Measurements from ENCODE around the gene UQCRC1.
A peak's percentile ranks its signal among the peaks of the same experiment; 100 is the strongest.

UQCRC1 gene

GRCh38 chr3:48609088-48610005 is at the start of gene UQCRC1:
Gene UQCRC1, minus strand, starts transcription at chr3:48609646. Its CDS starts 26 bp downstream, at chr3:48609620.
- intact Hi-C loops (cut with DNase I; ENCODE audit: low total_unique reads): no loop called here
- Histone ChIP-seq H3K4me3 (peak within 1 kb of the TSS; percentile 81 to 84), H3K36me3 (peaks cover 16 to 21% (median 17%) of the 10 kb centered on the region in 3 donors), H3K27ac (peak within 1 kb of the TSS; percentile 87 to 88), H3K27me3 (no peaks in the 10 kb centered on the region), H3K9me3 (no peaks in the 10 kb centered on the region), H3K4me1 (peaks cover 0 to 27% (median 15%) of the 10 kb centered on the region in 4 donors)
- TF ChIP-seq CTCF (IDR thresholded peaks at IDR 0.05): peak; percentile 80 to 96
- peak; percentile 89 to 94 for DNase-seq

GRCh38 chr3:48656841-48657281 is 47.4 kb upstream of the UQCRC1 start:
- peaks cover 0 to under 1% of the 10 kb centered on the region in 2 donors for H3K27me3 ChIP-seq
- intact Hi-C loops (cut with DNase I; ENCODE audit: low total_unique reads): no loop called here
- H3K36me3 ChIP-seq: no peaks in the 10 kb centered on the region
- H3K4me3 ChIP-seq: peak overlapping the region; percentile 55 to 79
- H3K9me3 ChIP-seq: no peaks in the 10 kb centered on the region
- H3K4me1 ChIP-seq: peaks cover 0 to 27% (median 21%) of the 10 kb centered on the region in 4 donors
- DNase-seq: no peak
- peak overlapping the region; percentile 79 to 86 for H3K27ac ChIP-seq
- no peak for TF ChIP-seq CTCF (IDR thresholded peaks at IDR 0.05)

GRCh38 chr3:48656061-48656840 is 46.8 kb upstream of the UQCRC1 start:
- TF ChIP-seq CTCF (IDR thresholded peaks at IDR 0.05): peak; percentile 76 to 78
- peak; percentile 68 to 92 for DNase-seq
- Histone ChIP-seq H3K27me3 (no peaks in the 10 kb centered on the region), H3K9me3 (no peaks in the 10 kb centered on the region), H3K4me1 (peaks cover 0 to 21% (median 16%) of the 10 kb centered on the region in 4 donors), H3K4me3 (peak overlapping the region; percentile 55 to 79), H3K27ac (peak overlapping the region; percentile 79 to 86), H3K36me3 (no peaks in the 10 kb centered on the region)
- intact Hi-C loops (cut with DNase I; ENCODE audit: low total_unique reads): no loop called here

DNA sequence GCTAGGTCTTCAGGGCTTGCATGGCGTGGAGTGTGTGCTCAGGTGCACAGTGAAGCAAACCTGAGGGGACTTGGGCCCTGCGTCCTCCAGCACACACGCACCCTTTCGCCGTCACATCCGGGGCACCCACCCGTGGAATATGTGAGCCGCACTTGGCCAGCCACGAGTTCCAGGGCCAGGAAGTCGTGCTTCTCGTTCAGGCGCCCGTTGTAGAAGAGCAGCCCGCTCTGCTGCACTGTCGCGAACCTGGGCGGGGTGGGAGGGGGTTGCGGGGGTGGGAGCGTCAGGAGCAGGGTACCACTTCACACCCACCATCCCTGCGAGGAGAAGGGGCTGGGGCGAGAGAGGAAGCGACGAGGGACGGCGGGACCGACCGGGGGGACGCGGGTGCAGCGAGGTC is 46.2 kb upstream of the UQCRC1 start:
- TF ChIP-seq CTCF (IDR thresholded peaks at IDR 0.05): no peak
- Histone ChIP-seq H3K4me3 (peak overlapping the region; percentile 55 to 79), H3K27ac (peak overlapping the region; percentile 79 to 86)

DNA sequence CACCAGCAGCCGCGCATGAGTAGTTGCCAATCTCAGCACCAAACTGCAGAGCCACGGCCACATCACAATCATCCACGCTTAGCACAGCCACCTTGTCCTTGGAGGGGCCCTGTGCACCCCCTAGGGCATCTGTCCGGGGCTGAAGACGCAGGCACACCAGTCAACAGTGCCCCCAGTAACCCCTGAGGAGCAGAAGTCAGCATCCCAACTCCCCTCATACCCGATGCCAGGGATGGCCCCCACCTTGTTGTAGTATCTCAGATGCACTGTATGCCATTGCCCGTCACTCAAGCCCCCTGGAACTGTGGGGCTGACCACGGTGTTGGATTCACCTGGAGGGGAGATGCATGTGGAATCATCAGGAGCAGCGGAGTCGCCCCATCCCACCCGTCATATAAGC is 45.6 kb upstream of the UQCRC1 start:
- Histone ChIP-seq H3K36me3 (no peaks in the 10 kb centered on the region), H3K27me3 (no peaks in the 10 kb centered on the region), H3K27ac (peak overlapping the region in 1 of 2 donors; percentile 79), H3K4me1 (peaks cover 0 to 19% (median 14%) of the 10 kb centered on the region in 4 donors), H3K4me3 (no peak overlapping the region), H3K9me3 (no peaks in the 10 kb centered on the region)
- no peak for DNase-seq
- intact Hi-C loops (cut with DNase I; ENCODE audit: low total_unique reads): no loop called here
- TF ChIP-seq CTCF (IDR thresholded peaks at IDR 0.05): no peak

More for the DNA sequence above, 46.2 kb upstream of the UQCRC1 start:
- Histone ChIP-seq H3K9me3 (no peaks in the 10 kb centered on the region), H3K4me1 (peaks cover 0 to 19% (median 14%) of the 10 kb centered on the region in 4 donors), H3K27me3 (no peaks in the 10 kb centered on the region), H3K36me3 (no peaks in the 10 kb centered on the region)
- intact Hi-C loops (cut with DNase I; ENCODE audit: low total_unique reads): no loop called here
- no peak for DNase-seq

Data from tibial artery (tissue), 4 donors.